HG03457 (cell line): ENCODE measurements around the gene ADGRD1.
"Not testable (repeated sequence)": the region's sequence is repeated elsewhere in the genome, so short reads cannot be mapped to it uniquely, and the experiment has no call there.

Source experiments
- ATAC-seq: cut with Tn5 transposase; IDR thresholded peaks from one replicate; pipeline ENCODE4 v1.9.1; 2021; ENCODE audit warnings: moderate number of reproducible peaks; ENCODE audit not compliant: unreplicated experiment

ADGRD1 gene

DNA sequence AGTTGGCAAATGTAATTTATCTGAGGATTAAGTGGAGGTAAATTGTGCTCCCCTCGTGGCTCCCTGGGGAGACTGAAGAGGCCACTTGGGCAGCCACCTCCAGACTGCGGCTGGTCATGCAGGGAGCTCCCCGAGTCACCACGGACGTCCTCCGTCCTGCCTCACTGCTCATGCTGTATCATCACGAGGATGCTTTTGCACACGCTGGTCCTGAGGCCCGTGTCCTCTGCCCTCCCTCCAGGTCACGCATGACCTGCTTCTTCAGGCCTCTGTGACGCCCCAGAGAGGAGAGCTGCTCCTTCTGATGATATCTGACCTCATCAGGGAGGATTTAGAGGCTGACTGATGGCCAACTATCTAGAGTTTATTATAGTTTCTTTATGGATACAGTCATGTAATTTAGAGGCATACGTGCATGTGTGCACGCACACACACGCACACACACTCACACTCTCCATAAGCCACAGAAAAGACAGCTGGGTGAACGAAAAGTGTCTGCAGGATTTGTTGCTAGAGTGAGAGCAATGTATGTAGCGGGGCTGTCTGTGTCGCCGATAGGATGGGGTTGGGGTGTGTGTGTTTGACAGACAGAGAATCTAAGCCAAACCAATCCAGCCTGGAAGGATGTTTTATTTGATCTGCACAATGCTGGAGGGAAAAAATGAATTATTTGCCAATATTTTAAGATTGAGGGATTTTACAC, 160.0 kb downstream of the ADGRD1 start:
- ATAC-seq: no peak

DNA sequence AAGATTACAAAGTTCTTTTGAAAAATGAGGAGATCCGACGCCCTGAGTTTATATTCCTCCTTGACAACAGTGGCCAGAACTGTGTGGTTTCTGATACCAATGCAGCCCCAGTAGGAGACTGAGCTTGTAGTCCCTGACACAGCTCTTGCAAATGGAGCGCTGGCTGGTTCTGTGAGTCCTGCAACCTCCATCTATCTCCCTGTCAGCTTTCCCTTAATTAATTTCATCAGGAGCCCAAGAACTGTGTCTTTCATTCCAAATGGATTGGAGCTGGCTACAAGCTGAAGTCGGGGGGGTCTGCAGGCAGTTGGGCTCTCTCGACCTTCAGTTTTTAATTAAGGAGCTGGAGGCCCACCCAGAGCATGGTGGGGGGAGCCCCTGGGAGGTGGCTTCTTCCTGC, 160.6 kb downstream of the ADGRD1 start:
- no peak for ATAC-seq

DNA sequence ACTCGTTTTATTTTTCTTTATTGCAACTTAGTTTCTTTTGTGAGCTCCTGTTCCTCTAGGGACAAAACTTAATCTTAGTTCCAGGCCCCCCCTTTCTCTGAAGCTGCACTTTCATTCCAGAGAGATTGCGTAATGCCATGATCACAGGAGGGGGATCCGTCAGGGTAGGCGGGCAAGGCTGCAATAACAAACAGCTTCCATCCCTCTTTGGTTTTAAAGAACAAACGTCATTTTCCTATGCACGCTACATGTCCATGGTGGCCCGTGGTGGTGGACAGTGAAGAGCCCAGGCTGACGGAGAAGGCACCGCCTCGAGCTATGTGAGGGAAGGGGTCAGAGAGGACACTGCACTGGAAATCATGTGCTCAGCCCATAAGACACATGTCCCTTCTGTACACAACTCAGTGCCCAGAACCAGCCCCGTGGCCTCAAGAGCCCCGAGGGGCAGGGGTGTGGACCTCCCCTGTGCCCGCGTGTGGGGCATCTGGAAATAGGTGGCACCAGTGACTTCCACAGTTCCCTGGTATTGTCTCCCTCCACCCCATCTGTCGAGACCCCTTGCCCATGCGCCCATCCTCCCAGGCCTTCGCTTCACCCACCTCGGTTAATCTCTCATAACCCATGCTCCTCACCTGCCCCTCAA, 161.4 kb downstream of the ADGRD1 start:
- ATAC-seq: no peak

DNA sequence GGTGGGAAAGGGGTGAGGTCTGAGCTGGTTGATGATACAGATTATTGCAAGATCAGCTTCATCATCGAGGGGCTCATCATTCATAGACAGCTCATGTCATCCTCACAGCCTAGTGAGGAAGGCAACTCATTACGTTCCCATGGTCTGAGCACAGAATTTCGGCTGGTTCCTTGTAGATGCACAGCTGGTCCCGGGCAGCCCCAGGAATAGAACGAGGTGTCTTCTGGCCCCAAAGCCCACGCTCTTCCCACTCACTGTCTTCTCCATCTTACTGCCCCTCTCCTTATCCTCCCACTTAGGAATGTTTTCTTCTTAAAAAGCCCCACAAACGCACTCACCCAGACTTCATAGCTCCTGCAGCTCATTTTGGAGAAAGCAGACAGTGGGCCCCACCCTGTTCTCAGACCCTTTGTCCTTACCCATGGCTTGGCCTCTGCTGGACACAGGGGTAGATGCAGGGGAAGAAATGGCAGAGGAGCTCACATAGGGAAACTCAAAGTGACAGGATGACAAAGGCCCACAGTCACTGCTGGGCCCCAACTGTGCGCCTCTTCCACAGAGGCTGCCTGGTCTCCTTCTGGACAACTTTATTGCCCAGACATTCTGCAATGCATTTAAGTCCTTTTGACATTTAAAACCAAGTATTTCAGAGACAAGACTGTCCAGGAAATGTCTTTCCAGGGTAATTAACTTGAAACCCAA, 162.2 kb downstream of the ADGRD1 start:
- ATAC-seq: no peak

DNA sequence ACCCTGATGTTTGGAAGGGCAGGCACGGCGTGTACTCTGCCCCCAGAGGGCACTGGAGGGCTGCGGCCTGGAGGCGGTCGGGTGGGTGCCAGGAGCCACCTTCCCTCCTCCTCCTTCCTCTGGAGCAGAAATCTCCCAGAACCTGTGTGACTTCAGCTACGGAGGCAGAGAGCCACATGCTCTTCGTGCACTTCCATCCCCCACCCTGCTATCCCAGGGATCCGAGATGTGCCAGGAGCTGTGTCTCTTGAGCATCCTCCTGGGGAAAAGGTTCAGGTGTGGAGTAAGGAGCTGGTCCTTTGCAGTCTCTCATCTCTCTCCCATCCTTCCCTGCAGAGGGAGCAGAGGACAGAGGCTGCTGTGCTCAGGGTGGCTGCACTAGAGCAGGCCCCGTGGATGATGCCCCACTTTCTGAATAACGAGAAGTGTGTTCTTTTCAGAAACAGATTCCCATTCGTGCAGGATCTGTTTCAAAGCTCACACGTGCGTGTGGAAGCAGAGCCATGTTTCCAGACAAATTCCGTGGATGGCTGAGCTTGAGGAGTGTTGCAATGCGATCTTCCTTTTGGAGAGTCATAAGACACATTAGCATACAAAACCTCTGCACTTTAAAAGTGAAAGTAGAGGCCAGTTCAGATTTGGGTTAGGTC, 162.9 kb downstream of the ADGRD1 start:
- no peak for ATAC-seq

DNA sequence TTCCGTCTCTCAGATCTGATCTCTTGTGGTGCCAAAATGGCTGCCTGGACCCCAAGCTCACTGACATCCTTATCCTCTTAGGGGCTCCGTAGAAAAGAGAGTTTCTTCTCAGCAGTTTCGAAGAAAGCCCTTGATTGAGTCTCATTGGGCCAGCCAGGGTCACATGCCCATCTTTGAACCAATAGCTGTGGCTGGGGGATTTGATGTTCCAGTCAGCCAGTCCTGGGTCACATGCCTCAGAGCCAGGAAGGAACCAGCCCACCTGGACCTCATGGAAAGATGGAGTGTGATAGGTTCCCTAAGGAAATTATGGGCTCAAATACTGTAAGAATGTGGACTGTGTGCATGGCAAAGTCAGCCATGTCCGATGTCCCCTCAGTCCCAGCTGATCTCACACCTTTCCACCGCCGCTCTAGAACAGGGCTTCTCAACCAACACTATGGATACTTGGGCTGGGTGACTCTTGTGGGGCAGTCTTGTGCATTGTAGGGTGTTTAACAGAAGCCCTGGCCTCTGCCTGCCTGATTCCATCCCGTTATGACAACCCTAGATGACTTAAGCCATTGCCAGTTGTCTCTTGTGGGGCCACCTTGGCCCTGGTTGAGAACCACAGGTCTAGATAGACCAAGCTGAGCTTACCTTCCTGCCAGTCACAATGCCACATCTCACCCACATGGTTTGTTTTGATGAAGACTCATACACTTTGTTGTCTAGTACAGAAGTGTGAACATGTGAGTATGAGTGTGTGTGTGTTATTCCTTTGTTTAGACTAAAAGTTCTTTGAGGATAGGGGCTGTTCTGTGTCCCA, 163.9 kb downstream of the ADGRD1 start:
- no peak for ATAC-seq

DNA sequence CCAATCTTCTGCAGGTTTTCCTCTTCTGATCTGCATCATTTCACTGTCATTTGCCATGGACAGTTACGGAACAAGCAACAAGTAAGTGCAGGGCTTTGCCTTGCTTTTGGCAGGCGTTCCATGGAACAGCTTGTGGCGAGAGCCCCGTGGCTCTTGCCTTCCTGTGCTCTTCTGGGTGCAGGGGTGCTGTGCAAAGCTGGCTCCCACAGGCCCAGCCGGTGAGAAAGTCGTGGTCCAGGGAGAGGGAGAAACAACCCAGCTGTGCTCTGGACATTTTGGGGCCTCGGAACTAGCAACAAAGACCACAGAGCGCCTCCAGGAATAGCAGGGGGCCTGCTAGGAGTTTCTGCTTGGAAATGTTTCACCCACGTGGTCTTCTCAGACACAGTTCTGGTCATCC, 164.7 kb downstream of the ADGRD1 start:
- ATAC-seq: no peak

DNA sequence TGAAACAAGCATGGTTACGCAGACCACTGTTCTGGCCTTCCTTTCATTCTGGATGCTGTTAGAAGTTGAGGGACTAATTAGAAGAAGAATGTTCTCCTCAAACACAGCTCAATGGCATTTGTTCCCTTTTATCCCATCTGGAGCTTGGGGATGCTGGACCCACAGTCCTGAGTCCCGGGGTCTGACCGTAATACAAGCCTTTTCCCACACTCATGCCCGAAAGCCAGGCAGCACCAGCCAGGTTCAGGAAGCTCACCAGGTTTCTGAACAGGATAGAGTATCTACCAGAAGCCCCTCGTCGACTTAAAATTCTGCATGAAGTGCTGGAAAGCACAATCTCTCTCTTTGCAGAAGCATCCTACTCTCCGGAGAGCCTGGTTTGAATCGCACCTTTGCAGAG, 165.6 kb downstream of the ADGRD1 start:
- ATAC-seq: not testable (repeated sequence)

DNA sequence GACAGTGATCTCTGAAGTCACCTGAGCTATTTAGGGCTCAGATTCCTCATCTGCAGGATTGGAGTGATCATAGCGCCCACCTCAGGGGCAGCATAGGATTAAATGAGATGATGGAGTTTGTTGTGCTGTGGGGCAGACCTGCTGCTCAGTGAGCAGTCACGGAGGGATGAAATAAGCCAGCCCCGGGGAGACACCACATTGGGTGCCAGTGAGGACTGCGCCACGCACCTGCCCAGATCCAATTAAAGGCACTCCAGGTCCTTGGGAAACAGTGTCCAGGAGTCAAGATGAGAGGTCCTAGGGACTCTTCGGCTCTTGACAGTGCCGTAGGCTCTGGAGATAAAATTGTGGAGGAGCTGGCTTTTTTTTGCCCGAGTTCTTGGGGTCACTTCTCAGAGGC, 166.2 kb downstream of the ADGRD1 start:
- no peak for ATAC-seq

DNA sequence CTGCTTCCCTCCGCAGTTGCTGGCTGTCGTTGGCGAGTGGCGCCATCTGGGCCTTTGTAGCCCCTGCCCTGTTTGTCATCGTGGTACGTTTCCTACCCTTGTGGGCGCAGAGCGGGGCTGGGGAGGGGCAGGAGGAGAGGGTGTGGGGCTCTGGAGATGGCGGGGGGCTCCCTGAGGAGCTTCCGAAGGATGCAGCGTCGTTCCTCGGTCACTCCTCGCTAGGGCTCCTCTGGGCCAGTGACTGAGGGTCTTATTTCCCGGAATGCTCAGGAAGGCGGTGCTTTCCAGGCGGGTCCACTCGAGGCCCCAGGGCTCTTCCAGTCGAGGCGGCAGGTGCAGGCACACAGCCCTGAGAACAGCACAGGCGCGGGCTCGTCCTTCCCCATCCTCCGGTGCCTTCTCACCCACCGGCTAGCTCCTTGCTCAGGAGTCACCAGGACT, 167.1 kb downstream of the ADGRD1 start:
- ATAC-seq: no peak

DNA sequence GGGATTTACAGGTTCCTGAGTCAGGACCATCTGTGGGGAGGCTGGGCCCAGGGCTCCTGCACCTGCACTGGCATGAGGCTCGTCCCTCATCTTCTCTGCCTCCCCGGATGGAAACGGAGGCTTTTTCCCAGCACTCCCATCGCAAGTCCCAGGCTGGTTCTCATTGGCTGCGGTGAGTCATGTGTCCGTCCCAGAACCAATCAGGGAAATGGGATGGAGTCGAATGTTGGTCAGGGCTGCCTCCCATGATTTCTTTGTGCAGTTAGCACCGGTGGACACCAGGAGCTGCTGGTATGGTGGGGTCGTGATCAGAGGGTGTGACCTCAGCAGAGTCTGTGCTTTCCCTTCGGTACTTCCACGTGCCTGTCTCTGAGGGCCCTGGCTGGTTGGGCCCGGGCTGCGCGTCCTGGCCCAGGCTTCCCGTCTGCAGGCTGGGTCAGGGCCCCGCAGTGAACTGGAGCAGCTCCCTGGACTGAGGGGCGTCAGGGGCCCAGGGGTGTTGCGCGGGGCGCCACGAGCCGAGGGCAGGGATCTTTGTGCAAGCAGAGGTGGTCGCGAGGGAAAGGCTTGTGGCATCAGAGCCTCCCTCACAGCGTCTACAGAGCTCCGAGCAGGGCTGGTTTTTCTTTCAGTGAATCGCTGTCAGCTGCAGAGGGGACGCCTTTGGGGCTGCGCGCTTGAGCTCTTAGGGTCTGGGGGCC, 168.1 kb downstream of the ADGRD1 start:
- ATAC-seq: no peak

DNA sequence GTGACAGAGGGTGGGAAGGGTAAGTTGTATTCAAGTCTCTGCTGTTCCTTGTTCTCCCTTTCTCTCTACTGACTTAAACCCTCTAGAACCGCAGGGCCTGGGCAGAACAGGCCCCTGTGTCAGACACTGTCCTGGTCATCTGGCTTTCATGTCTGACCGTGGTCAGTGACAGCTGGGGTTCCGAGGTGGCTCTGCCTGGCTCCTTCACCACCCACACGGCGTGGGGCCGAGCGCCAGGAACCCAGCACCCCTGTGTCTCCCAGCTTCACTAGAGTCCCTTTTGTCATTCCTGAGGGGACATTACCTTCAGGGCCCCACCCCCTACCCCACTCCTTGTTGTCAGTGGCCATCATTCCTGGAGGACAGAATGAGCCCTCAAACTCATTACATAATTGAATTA, 168.9 kb downstream of the ADGRD1 start:
- no peak for ATAC-seq

DNA sequence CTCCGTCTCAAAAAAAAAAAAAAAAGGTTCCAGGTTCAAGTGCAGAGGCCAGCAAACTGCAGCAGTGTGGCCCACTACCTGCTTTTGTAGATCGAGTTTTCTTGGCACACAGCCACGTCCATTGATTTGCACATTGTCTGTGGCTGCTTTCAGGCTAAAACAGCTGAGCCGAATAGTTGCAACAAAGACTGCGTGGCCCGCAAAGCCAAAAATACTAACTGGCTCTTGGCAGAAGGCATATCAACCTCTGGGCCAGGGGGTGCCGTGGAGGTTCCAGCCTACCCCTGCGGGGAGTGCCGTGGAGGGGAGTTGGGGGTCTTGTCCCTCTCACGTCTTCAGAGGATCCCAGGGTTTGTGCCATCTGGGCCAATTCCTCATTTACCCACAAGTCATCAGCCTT, 170.1 kb downstream of the ADGRD1 start:
- ATAC-seq: no peak

DNA sequence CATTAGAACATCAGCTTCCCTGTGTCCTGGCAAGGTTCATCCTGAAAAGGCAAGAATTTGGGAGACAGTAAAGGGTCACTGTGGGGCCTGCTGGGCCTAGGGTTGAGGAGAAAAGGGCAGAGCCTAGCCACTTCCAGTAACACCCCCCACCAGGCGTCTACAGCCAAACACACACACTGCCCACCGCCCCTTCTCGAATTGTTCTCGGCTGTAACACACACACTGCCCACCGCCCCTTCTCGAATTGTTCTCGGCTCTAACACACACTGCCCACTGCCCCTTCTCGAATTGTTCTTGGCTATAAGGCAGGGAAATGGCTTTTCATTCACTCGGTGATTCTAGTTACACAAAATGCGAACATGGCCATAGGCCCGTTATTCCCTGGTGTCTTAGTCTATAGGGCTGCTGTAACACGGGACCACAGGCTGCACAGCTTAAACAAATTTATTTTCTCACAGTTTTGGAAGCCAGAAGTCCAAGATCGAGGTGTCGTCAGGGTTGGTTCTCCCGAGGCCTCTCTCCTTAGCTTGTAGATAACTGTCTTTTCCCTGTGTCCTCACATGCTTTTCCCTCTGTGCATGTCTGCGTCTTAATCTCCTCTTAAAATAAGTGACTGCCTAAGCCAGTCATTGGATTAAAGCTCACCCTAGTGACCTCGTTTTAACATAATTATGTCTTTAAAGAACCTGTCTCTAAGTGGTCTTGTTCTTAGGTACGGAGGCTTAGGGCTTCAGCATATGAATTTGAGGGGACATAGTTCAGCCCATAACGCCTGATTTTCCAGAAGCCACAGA, 171.0 kb downstream of the ADGRD1 start:
- no peak for ATAC-seq

DNA sequence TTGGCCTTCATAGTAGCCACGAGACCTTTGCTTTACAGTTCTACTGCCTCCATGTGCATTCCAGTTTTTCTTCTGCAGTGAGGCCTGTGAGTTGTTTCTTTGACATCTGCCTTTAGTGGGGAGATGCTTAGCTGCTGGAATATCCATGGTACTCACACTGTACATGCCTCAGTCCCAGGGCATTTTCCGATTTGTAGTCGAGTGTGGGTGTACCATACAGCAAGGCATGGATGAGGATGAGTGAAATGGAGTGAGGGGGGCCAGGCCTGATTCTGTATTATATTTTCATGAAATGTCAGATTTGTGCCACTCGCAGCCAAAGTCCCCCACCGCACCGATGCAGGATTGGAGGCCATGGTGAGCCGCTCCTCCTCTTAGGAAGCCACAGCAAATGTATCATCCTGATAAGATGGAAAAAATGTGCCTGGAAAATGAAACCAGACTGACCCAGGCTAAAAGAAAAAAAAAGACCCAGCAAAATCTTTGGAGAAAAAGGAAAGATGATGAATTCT, 173.0 kb downstream of the ADGRD1 start:
- no peak for ATAC-seq

DNA sequence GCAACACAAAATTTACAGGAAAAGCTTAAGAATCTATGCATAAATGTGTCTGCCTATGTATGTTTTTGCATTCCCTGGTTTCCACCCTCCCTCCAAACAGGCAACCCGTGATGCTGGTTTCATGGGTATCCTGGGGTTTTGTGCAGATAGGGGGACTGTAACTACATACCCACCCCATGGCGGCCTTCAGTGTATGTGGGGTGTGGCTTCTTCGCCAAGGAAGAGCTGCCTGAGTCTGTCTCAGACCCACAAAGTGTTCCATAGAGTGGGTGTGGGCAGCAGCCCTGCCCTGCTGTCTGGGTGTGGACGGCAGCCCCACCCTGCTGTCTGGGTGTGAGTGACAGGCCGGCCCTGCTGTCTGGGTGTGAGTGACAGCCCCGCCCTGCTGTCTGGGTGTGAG, 174.8 kb downstream of the ADGRD1 start:
- no peak for ATAC-seq

DNA sequence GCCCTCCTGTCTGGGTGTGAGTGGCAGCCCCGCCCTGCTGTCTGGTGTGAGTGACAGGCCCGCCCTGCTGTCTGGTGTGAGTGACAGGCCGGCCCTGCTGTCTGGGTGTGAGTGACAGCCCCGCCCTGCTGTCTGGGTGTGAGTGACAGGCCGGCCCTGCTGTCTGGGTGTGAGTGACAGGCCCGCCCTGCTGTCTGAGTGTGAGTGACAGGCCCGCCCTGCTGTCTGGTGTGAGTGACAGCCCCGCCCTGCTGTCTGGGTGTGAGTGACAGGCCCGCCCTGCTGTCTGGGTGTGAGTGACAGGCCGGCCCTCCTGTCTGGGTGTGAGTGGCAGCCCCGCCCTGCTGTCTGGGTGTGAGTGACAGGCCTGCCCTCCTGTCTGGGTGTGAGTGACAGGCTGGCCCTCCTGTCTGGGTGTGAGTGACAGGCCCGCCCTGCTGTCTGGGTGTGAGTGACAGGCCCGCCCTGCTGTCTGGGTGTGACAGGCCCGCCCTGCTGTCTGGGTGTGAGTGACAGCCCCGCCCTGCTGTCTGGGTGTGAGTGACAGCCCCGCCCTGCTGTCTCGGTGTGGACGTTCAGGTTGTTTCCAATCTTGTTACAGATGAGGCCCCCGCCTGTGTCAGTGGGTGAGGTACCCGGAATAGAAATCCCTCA, 175.4 kb downstream of the ADGRD1 start:
- not testable (repeated sequence) for ATAC-seq

DNA sequence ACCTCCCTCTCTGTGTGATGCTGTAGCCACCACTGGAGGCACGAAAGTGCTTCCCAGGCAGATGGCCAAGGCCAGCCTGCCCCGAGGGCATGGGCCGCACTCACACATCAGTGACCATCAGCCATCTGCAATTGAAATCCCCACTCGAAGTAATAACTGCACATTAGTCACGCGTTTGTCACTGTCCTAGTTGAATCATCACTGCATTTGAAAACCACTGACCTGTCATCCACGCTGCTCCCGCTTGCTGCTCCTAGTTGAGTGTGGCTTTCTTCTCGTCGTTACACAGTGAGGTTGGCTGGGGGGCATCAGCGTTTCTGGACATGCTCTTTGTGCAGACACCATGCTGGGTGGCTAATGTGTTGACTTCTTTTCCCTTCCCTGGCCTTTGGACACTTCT, 176.1 kb downstream of the ADGRD1 start:
- no peak for ATAC-seq
